Skeletal muscle tissue (tissue), 4 donors: ENCODE measurements around the gene CEBPB. TPM values are rescaled to one million over a fixed set of nuclear protein-coding genes. Genes with fewer than 3 reads are reported as not detected.
A peak's percentile ranks its signal among the peaks of the same experiment; 100 is the strongest.
"Not testable (repeated sequence)": the region's sequence is repeated elsewhere in the genome, so short reads cannot be mapped to it uniquely, and the experiment has no call there.

Experiments
- H3K27ac ChIP-seq: one replicate; pipeline ENCODE4 v1.7.0; 2013; ENCODE audit warnings: mild to moderate bottlenecking, low read depth, low read length, inconsistent platforms
- H3K27me3 ChIP-seq, 3 donors: one replicate each; pipeline ENCODE4 v1.7.0; 2013; ENCODE audit warnings: low read length in 3 of 3; ENCODE audit not compliant: control insufficient read depth in 3 of 3, insufficient read depth in 3 of 3
- H3K36me3 ChIP-seq, 3 donors: one replicate each; pipeline ENCODE4 v1.7.0; 2013; ENCODE audit warnings: low read length in 3 of 3; ENCODE audit not compliant: control insufficient read depth in 3 of 3, insufficient read depth in 3 of 3
- H3K4me1 ChIP-seq, 3 donors: one replicate each; pipeline ENCODE4 v1.7.0; 2013; ENCODE audit warnings: low read length in 3 of 3, mild to moderate bottlenecking in 3 of 3; ENCODE audit not compliant: control insufficient read depth in 3 of 3, insufficient read depth in 3 of 3
- H3K4me3 ChIP-seq, 3 donors: one replicate each; pipeline ENCODE4 v1.7.0; 2013; ENCODE audit warnings: low read length in 3 of 3
- H3K9ac ChIP-seq, 3 donors: one replicate each; pipeline ENCODE4 v1.7.0; 2013; ENCODE audit warnings: low read length in 3 of 3, mild to moderate bottlenecking in 3 of 3, moderate library complexity in 2 of 3, low read depth in 1 of 3
- H3K9me3 ChIP-seq, 3 donors: one replicate each; pipeline ENCODE4 v1.7.0; 2013; ENCODE audit warnings: low read length in 3 of 3; ENCODE audit not compliant: control insufficient read depth in 3 of 3
- total RNA-seq: library from RNA; depleted of rRNA; stranded (reverse); fragments of >200 nt; gene quantifications from one replicate; pipeline ENCODE4 v1.2.3, GENCODE V29; 2014
- donor health status: Osteomylitis.

CEBPB gene
- total RNA-seq, 1 donor from 2014 or later, result 7.3 TPM

- H3K9me3 ChIP-seq, result no peaks in the 10 kb centered on the region
- H3K4me3 ChIP-seq, result no peak overlapping the region
- H3K27ac ChIP-seq, result no peak overlapping the region
- peaks cover 13 to 32% (median 26%) of the 10 kb centered on the region in 3 donors for H3K4me1 ChIP-seq
- H3K27me3 ChIP-seq, result no peaks in the 10 kb centered on the region
- no peaks in the 10 kb centered on the region for H3K36me3 ChIP-seq
- H3K9ac ChIP-seq, result peak overlapping the region in 2 of 3 donors; percentile 10 to 45
Observed at GRCh38 chr20:50169329-50169823, 21.3 kb upstream of the CEBPB start.

- no peak overlapping the region for H3K4me3 ChIP-seq
- H3K9me3 ChIP-seq, result no peaks in the 10 kb centered on the region
- H3K36me3 ChIP-seq, result no peaks in the 10 kb centered on the region
- no peaks in the 10 kb centered on the region for H3K27me3 ChIP-seq
- peaks cover 9 to 24% (median 22%) of the 10 kb centered on the region in 3 donors for H3K4me1 ChIP-seq
- no peak overlapping the region for H3K9ac ChIP-seq
- H3K27ac ChIP-seq, result no peak overlapping the region
Observed at GRCh38 chr20:50170549-50171220, 19.9 kb upstream of the CEBPB start.

GRCh38 chr20:50172347-50173013 is 18.1 kb upstream of the CEBPB start:
- H3K27ac ChIP-seq, result peak overlapping the region; percentile 95
- no peaks in the 10 kb centered on the region for H3K9me3 ChIP-seq
- peak overlapping the region; percentile 84 to 97 (median 93) for H3K9ac ChIP-seq
- H3K4me1 ChIP-seq, result peaks cover 3 to 18% (median 16%) of the 10 kb centered on the region in 3 donors
- no peaks in the 10 kb centered on the region for H3K36me3 ChIP-seq
- peak overlapping the region; percentile 88 to 89 (median 89) for H3K4me3 ChIP-seq
- no peaks in the 10 kb centered on the region for H3K27me3 ChIP-seq

- no peaks in the 10 kb centered on the region for H3K27me3 ChIP-seq
- H3K9ac ChIP-seq, result no peak overlapping the region
- H3K4me3 ChIP-seq, result no peak overlapping the region
- H3K9me3 ChIP-seq, result no peaks in the 10 kb centered on the region
- H3K27ac ChIP-seq, result no peak overlapping the region
- H3K4me1 ChIP-seq, result peaks cover 3 to 18% (median 16%) of the 10 kb centered on the region in 3 donors
- no peaks in the 10 kb centered on the region for H3K36me3 ChIP-seq
Observed at GRCh38 chr20:50174456-50174855, 16.2 kb upstream of the CEBPB start.

GRCh38 chr20:50175938-50176933 is 14.4 kb upstream of the CEBPB start:
- peaks cover 3 to 18% (median 16%) of the 10 kb centered on the region in 3 donors for H3K4me1 ChIP-seq
- H3K27ac ChIP-seq, result no peak overlapping the region
- H3K9ac ChIP-seq, result no peak overlapping the region
- no peaks in the 10 kb centered on the region for H3K9me3 ChIP-seq
- no peaks in the 10 kb centered on the region for H3K36me3 ChIP-seq
- H3K27me3 ChIP-seq, result no peaks in the 10 kb centered on the region
- no peak overlapping the region for H3K4me3 ChIP-seq

- not testable (repeated sequence) for H3K9me3 ChIP-seq, H3K27ac ChIP-seq, H3K27me3 ChIP-seq, H3K36me3 ChIP-seq, H3K9ac ChIP-seq, H3K4me3 ChIP-seq, H3K4me1 ChIP-seq
Observed at GRCh38 chr20:50178672-50179071, 12.0 kb upstream of the CEBPB start.

GRCh38 chr20:50181344-50181743 is 9.3 kb upstream of the CEBPB start:
- no peak overlapping the region for H3K9ac ChIP-seq
- peaks cover 0 to 2% (median 1%) of the 10 kb centered on the region in 3 donors for H3K4me1 ChIP-seq
- no peaks in the 10 kb centered on the region for H3K27me3 ChIP-seq
- no peaks in the 10 kb centered on the region for H3K9me3 ChIP-seq
- H3K27ac ChIP-seq, result no peak overlapping the region
- H3K36me3 ChIP-seq, result no peaks in the 10 kb centered on the region
- H3K4me3 ChIP-seq, result no peak overlapping the region

GRCh38 chr20:50182346-50182745 is 8.3 kb upstream of the CEBPB start:
- Histone ChIP-seq H3K36me3 (no peaks in the 10 kb centered on the region), H3K9me3 (no peaks in the 10 kb centered on the region), H3K4me3 (no peak overlapping the region), H3K27me3 (no peaks in the 10 kb centered on the region), H3K4me1 (peaks cover 0 to 4% (median 2%) of the 10 kb centered on the region in 3 donors), H3K27ac (no peak overlapping the region), H3K9ac (no peak overlapping the region)

- Histone ChIP-seq H3K36me3 (no peaks in the 10 kb centered on the region), H3K9me3 (no peaks in the 10 kb centered on the region)
Observed at GRCh38 chr20:50185426-50185825, 5.2 kb upstream of the CEBPB start.

More at GRCh38 chr20:50185426-50185825, 5.2 kb upstream of the CEBPB start:
- no peak overlapping the region for H3K9ac ChIP-seq
- H3K4me3 ChIP-seq, result no peak overlapping the region
- H3K4me1 ChIP-seq, result peaks cover 0 to 9% (median 4%) of the 10 kb centered on the region in 3 donors
- no peak overlapping the region for H3K27ac ChIP-seq
- no peaks in the 10 kb centered on the region for H3K27me3 ChIP-seq
